Cardiac muscle cell (in vitro differentiated cells and primary cell): ENCODE data around the gene GLS. TPM values are rescaled to one million over a fixed set of nuclear protein-coding genes. Genes with fewer than 3 reads are reported as not detected.

ENCODE experiments used
- DNase-seq, 2 donors: peaks; one replicate each; pipeline versions ENCODE4 v3.0.0 to v3.0.0-alpha.2; 2010 to 2017; ENCODE audit warnings: low read depth in 1 of 2, low spot score in 1 of 2
- H3K27ac ChIP-seq: fragments of 200-600 bp; sonication (generic); 2 replicates; pipeline ENCODE4 v1.5.1; 2016
- H3K27me3 ChIP-seq: fragments of 200-600 bp; sonication (generic); 2 replicates; pipeline ENCODE4 v1.6.0; 2016; ENCODE audit warnings: control low read depth
- H3K36me3 ChIP-seq: fragments of 200-600 bp; sonication (generic); 2 replicates; pipeline ENCODE4 v1.5.1; 2016; ENCODE audit warnings: control low read depth
- H3K4me1 ChIP-seq: fragments of 200-600 bp; sonication (generic); 2 replicates; pipeline ENCODE4 v1.8.1; 2017; ENCODE audit warnings: low read depth, mild to moderate bottlenecking, mixed run types
- H3K4me3 ChIP-seq: fragments of 200-600 bp; sonication (generic); 2 replicates; pipeline ENCODE4 v1.5.1; 2016; ENCODE audit warnings: mild to moderate bottlenecking
- H3K9me3 ChIP-seq: fragments of 200-600 bp; sonication (generic); 2 replicates; pipeline ENCODE4 v1.5.1; 2017; ENCODE audit warnings: low read depth, mild to moderate bottlenecking, control low read depth
- polyA plus RNA-seq: library from polyadenylated mRNA; unstranded; fragments of >200 nt; fragmentation: Nextera tagmentation; extraction: Ambion mirVana; gene quantifications from 2 replicates; pipeline ENCODE4 v1.2.1, GENCODE V29; 2016
- total RNA-seq: library from RNA; depleted of rRNA; stranded (reverse); fragments of >200 nt; gene quantifications from 2 replicates; pipeline ENCODE4 v1.2.3, GENCODE V29; 2016
- TF ChIP-seq, protein P1 (sequence below): IDR thresholded peaks from 2 replicates; pipeline ENCODE4 v1.5.1; 2012; ENCODE audit warnings: low read depth, mild to moderate bottlenecking, low read length

Gene GLS
- total and polyA plus RNA-seq, 2 experiments from 2014 or later = 35.2 to 80.8 TPM

DNA sequence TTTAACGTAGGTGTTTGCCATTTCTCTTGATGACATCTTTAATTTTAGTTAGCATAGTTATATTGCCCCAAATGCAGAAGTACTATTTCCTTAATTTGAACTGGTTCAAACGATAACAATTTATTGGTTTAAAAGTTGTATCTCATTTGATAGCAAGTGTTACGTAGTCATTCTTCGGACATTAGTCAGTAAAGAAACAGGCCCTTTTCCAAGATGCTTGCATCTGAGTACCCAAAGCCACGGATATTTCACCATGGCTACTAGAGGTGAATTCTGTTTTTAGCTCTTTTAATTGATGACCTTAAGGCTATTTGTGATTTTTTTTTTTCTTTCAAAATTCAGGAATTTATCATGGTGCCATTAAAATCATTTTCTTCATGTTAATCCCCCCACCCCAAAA is 32.1 kb downstream of the GLS start:
- H3K36me3 ChIP-seq = peaks cover 21% of the 10 kb centered on the region
- DNase-seq = peak in 1 of 2 donors; percentile 61

DNA sequence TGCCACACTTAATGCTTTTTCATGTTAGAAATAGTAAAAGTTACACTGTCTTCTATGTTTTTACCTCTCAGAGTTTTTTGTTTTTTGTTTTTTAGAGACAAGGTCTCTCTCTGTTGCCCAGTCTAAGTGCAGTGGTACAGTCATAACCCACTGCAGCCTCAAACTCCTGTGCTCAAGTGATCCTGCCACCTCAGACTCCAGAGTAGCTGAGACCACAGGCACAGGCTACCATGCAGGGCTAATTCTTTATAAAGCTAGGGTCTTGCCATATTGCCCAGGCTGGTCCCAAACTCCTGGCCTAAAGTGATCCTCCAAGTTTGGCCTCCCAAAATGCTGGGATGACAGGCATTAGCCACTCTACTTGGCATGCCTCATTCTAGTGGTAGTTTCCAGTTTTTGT is 33.1 kb downstream of the GLS start:
- DNase-seq = no peak
- TF ChIP-seq, protein P1, sequence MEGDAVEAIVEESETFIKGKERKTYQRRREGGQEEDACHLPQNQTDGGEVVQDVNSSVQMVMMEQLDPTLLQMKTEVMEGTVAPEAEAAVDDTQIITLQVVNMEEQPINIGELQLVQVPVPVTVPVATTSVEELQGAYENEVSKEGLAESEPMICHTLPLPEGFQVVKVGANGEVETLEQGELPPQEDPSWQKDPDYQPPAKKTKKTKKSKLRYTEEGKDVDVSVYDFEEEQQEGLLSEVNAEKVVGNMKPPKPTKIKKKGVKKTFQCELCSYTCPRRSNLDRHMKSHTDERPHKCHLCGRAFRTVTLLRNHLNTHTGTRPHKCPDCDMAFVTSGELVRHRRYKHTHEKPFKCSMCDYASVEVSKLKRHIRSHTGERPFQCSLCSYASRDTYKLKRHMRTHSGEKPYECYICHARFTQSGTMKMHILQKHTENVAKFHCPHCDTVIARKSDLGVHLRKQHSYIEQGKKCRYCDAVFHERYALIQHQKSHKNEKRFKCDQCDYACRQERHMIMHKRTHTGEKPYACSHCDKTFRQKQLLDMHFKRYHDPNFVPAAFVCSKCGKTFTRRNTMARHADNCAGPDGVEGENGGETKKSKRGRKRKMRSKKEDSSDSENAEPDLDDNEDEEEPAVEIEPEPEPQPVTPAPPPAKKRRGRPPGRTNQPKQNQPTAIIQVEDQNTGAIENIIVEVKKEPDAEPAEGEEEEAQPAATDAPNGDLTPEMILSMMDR = no peak
- Histone ChIP-seq H3K36me3 (peaks cover 19% of the 10 kb centered on the region), H3K4me3 (no peak overlapping the region), H3K4me1 (peaks cover 3% of the 10 kb centered on the region), H3K27me3 (no peaks in the 10 kb centered on the region), H3K9me3 (no peaks in the 10 kb centered on the region), H3K27ac (no peak overlapping the region)

More for the DNA sequence above, 32.1 kb downstream of the GLS start:
- Histone ChIP-seq H3K4me1 (peaks cover 3% of the 10 kb centered on the region), H3K4me3 (no peak overlapping the region), H3K9me3 (no peaks in the 10 kb centered on the region), H3K27me3 (no peaks in the 10 kb centered on the region), H3K27ac (no peak overlapping the region)
- TF ChIP-seq, protein P1 = no peak

DNA sequence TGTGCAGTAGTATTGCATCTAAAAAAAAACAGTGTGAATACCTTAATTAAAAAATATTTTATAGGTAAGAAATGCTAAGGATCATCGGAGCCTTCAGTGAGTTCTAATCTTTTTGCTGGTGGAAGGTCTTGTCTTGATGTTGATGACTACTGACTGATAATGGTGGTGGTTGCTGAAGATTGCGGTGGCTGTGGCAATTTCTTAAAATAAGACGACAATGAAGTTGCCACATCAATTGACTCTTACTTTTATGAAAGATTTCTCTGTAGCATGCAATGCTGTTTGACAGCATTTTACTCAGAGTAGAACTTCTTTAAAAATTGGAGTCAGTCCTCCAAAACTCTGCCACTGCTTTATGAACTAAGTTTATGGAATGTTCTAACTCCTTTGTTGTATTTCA is 36.2 kb downstream of the GLS start:
- H3K4me3 ChIP-seq = no peak overlapping the region
- H3K36me3 ChIP-seq = peaks cover 19% of the 10 kb centered on the region
- no peaks in the 10 kb centered on the region for H3K27me3 ChIP-seq
- TF ChIP-seq, protein P1 = no peak
- no peaks in the 10 kb centered on the region for H3K9me3 ChIP-seq
- no peak for DNase-seq
- H3K4me1 ChIP-seq = peaks cover 13% of the 10 kb centered on the region
- H3K27ac ChIP-seq = no peak overlapping the region

DNA sequence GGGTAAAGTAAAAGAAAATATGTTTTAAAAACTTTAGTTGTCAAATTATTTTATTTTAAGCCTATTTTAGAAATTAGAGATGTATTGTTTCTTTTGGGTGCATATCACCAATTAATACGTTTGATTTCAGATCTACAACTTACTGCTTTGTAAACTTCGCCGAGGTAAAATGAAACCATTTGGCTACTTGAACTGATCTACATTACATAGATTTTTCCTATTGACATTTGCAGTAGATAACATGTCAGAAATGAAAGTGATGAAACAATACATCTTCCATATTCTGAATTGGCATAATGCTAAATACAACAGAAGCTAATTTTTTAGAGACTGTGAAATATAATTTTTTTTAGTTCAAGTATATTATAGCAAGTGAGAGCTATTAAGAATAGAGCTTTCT is 39.5 kb downstream of the GLS start:
- Histone ChIP-seq H3K27ac (no peak overlapping the region), H3K27me3 (no peaks in the 10 kb centered on the region), H3K4me3 (no peak overlapping the region), H3K4me1 (peaks cover 27% of the 10 kb centered on the region), H3K36me3 (peaks cover 22% of the 10 kb centered on the region), H3K9me3 (no peaks in the 10 kb centered on the region)
- TF ChIP-seq, protein P1 = no peak
- no peak for DNase-seq

DNA sequence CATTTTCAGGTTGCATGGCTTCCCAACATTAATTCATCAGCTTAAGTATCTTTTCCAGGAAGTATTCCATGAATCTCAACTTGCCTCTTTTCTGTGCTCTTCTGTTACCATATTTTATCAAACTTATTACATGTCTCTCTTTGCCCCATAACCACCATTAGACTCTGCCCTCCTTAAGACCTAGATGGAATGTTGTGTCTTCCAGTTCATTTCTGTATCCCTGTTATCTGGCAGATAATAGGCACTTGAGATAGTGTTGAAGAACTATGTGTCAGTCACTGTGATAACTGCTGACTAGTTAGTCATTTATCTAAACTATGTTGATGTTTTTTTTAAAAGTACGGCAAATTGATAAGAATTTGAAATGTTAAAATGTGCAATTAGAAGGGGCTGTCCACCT is 41.8 kb downstream of the GLS start:
- no peak overlapping the region for H3K4me3 ChIP-seq
- TF ChIP-seq, protein P1 = no peak
- H3K36me3 ChIP-seq = peaks cover 14% of the 10 kb centered on the region
- no peaks in the 10 kb centered on the region for H3K27me3 ChIP-seq
- H3K4me1 ChIP-seq = peaks cover 26% of the 10 kb centered on the region
- peak; percentile 5 to 17 for DNase-seq
- H3K9me3 ChIP-seq = no peaks in the 10 kb centered on the region
- H3K27ac ChIP-seq = peak overlapping the region; percentile 86

DNA sequence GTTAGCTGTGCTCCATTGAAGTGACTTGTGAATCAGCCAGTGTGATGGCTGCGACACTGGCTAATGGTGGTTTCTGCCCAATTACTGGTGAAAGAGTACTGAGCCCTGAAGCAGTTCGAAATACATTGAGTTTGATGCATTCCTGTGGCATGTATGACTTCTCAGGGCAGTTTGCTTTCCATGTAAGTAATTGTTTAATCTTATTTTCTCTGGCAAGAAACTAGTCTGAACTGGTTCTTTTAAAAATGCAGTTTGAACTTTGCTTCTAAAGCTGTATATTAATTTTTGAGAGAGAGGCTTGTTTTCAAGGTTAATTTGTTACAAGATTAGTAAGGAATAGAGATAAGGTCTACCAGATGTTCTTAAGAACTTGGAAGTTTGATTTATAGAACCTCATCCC is 46.7 kb downstream of the GLS start:
- DNase-seq = peak in 1 of 2 donors; percentile 36
- Histone ChIP-seq H3K27me3 (no peaks in the 10 kb centered on the region), H3K27ac (no peak overlapping the region), H3K4me1 (peaks cover 11% of the 10 kb centered on the region), H3K4me3 (no peak overlapping the region), H3K36me3 (peaks cover 17% of the 10 kb centered on the region), H3K9me3 (no peaks in the 10 kb centered on the region)
- TF ChIP-seq, protein P1 = no peak
